Stimulated activated CD8-positive, alpha-beta memory T cell treated with anti-CD3 and anti-CD28 coated beads, Interleukin-7, amount 100 ng/mL, for 1 hour (primary cell): ENCODE results near the gene UBXN6.

ENCODE experiments used
- DNase-seq, 2 donors: peaks; one replicate each; pipeline ENCODE4 v3.0.0-alpha.2; 2020; ENCODE audit warnings: low read depth in 2 of 2

UBXN6 gene

DNA sequence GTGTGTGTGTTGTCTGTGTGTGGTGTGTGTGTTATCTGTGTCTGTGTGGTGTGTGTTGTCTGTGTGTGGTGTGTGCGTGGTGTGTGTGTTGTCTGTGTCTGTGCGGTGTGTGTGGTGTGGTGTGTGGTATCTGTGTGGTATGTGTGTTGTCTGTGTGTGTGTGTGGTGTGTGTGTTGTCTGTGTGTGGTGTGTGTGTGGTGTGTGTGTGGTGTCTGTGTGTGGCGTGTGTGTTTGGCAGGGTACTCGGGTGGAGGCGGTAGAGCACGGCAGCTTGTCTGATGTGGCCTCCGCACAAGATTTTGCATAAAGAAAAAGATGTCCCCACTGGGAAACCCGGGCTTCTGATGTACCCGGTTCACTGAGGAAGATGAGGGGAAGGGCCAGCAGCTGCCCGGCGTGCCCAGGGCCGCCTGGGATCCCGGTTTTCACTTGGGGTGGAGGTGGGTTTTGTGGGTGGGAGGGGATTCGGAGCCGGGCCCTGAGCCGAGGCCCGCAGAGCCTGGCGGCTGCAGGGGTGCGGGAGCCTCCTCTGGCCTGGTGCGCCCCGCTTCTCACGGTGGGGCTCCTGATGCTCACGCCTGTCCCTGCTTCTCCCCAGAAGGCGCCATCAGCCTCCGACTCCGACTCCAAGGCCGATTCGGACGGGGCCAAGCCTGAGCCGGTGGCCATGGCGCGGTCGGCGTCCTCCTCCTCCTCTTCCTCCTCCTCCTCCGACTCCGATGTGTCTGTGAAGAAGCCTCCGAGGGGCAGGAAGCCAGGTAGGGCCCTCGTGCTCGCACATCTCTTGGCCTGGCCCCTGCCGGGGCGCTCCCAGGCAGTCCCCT is 35.7 kb upstream of the UBXN6 start:
- no peak for DNase-seq

DNA sequence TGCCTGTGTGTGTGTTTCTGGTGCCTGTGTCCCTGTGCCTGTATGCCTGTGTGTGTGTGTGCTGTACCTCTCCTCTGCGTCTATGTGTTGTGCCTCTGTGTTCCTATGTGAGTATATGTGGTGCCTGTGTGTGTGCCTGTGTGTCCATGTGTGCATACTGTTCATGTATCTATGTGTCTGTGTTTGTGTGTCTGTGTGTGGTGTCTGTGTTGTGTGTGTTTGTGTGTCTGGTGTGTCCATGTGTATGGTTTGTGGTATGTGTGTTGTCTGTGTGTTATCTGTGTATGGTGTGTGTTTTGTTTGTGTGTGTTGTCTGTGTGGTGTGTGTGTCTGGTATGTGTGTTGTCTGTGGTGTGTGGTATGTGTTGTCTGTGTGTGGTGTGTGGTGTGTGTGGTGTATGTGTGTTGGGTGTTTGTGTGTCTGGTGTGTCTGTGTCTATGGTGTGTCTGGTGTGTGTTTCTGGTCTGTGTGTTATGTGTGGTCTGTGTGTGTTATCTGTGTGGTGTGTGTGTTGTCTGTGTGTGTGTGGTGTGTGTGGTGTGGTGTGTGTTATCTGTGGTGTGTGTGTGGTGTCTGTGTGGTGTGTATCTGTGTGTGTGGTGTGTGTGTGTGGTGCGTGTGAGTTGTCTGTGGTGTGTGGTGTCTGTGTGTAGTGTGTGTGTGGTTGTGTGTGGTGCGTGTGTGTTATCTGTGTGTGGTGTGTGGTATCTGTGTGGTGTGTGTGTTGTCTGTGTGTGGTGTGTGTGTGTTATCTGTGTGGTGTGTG is 34.9 kb upstream of the UBXN6 start:
- no peak for DNase-seq

DNA sequence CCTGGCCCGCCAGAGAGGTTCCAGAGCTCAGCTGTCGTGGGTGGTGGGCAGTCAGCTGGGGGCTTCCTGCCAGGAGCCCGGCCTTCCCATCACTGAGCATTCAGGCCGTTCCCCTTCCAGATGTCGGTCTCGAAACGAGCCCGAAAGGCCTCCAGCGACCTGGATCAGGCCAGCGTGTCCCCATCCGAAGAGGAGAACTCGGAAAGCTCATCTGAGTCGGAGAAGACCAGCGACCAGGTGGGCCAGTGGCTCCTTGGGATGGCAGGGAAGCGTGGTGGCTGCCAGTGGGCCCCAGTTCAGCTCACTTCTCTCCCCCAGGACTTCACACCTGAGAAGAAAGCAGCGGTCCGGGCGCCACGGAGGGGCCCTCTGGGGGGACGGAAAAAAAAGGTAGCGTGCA is 33.9 kb upstream of the UBXN6 start:
- no peak for DNase-seq

DNA sequence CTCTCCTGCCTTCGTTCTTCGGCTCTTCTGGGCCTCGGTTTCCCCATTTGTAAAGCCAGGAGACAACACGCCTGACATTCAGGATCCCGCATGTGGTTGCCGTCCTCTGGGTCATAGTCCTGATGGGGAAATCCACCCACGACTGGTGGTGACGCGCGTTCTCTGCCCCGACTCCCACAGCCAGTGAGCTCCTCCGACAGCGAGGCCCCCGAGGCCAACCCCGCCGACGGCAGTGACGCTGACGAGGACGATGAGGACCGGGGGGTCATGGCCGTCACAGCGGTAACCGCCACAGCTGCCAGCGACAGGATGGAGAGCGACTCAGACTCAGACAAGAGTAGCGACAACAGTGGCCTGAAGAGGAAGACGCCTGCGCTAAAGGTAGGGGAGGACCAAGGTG is 30.9 kb upstream of the UBXN6 start:
- DNase-seq: no peak

DNA sequence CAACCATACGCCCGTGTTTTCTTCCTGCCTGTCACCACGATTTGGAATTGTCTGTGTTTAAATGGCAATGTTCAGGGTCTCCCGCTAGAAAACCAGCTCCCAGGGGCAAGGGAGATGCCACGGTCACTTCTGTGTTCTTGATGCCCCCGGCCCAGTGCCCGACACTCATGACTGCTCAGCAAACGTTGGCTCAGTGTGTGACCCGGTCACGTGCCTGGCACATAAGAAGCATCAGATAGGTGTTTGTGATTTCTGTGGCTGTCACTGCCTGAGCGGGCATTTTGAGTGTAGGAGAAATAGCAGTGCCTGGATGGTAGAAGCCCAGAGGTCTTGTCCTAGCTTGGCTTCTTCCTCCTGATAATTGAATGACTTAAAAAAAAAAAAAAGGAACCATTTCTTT is 30.0 kb upstream of the UBXN6 start:
- no peak for DNase-seq

DNA sequence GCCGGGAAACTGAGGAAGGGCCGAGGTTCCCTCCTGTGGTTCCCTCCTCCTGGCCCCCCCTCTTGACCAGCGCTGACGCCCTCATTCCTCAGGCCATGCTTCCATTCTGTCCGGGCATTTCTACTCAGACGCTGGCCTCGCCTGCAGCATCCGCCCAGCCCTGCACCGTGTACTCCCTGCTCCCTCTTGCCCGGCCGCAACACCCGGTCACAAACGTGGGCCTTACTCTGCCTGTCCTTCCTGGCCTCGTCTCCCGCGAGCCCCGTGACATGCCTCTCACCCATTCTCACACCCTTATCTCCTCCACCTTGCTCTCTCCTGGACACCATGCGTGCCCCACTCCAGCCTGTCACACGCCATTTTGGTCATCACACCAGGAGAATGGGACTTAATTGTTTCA is 25.8 kb upstream of the UBXN6 start:
- DNase-seq: no peak

DNA sequence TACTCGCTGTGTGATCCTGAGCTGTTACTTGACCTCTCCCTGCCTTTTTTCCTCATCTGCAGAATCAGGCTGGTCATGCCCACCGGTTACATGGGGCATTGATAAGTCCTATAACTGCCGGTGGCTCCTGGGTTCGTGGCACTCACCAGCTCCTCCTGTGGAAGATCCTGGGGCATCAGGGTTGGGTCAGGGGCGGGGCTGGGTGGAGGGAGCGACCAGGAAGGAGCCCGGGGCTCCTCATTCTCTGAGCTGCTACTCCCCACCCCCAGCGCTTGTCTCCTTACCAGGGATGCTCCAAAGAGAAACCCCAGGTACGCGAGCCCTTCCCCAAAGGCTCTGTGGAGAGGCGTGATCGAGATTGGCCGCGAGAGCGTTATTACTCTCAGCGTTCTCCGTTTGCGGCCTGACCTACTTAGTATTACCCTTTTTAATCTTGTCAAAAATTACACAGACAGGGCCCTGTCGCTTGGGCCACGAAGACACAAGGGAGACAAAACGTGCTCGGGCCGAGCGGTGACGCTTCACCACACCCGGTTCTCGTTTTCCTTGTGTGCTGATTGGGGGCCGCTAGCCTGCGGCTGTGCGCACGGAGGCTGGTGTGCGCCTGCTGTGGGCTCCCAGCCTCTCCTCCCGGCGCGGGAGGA is 25.2 kb upstream of the UBXN6 start:
- no peak for DNase-seq

DNA sequence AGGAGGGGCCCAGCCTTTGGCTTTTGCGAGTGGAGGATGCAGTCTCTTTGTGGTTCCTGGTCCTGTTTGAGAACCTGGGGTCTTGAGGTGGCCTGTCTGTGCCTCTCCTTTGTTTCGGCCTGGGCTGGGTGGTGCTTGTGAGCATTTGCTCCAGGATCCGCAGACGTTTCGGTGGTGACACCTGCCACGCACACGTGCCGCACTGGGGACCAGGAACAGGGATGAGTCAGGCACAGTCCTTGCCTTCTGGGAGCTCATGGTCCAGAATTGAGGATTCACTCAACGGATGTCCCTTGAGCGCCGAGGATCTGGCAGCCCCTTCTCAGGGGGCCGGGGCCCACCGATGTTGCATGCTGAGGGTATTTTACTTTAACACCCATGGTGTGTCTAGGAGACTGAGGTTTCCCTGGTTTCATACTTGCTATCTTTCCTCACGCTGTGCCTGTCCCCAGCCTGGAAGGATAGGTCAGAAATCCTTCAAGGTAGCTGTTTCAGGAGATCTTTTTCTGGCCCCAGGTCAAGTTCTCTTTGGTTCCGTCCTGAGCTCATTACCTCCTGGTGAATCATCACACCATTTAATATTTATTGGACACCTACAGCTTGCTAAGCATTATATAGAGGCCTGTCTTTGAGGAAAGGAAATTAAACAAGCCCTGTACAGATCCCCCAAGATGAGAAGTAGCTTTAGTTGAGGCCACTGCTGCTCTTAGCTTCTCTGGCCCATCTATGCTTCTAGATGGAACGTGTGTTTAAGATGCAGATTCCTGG is 19.6 kb upstream of the UBXN6 start:
- no peak for DNase-seq

DNA sequence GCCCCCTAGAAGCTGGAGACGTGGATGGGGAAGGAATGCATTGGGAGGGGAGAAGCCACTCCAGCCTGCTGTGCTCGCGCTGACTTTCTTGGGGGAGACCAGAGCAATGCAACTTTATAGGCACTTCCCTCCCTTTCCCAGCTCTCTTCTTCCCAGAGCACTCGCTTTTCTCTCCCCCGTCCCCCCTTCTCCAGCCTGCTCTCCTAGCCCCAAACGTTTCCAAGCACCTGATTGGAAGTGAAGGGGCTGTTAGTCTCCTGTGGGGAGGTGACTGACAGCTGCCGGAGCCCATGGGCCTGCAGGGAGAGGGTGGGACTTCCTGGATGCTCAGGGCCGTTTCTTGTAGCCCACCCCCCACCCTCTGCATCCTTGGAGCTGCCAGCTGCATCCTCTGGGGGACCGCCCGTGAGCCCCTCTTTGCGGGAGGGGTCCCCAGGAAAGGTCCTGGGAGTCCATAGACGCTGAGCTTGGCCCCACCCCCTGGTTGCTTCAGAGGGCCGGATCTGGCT is 17.0 kb upstream of the UBXN6 start:
- no peak for DNase-seq

DNA sequence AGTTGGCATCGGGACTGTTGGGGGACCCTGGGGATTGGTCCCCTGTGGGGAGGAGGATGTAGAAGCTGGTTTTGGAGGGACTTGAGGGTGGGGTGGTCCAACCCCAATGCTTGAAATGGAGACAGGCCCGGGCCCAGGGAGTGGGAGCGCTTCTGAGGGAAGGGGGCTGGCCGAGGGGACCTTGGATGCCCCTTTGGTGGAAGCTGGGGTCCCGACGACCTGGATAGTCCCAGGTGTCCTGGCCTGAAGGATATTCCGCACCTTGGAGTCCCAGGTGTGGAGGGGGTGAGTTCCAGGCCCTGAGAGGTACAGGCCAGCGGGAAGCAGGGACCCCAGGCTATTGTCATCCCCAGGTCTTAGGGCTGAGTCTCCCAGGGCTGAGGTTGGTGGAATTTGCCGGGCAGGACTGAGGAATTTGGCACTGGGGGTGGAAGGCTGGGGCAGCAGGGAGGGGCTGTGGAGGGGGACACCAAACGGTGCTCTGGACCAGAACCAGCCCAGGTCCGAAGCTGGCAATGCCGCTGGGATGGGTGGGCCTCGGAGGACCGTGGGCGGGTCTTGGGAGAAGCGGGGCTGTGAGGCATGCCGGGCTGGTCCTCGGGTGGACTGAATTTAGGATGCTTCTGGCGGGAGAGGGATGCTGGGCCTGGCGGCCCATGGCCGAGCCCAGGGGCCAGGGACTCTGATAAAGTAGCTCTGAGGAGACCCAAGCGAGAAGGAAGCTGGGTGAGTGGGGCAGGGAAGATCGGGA is 16.3 kb upstream of the UBXN6 start:
- DNase-seq: no peak

DNA sequence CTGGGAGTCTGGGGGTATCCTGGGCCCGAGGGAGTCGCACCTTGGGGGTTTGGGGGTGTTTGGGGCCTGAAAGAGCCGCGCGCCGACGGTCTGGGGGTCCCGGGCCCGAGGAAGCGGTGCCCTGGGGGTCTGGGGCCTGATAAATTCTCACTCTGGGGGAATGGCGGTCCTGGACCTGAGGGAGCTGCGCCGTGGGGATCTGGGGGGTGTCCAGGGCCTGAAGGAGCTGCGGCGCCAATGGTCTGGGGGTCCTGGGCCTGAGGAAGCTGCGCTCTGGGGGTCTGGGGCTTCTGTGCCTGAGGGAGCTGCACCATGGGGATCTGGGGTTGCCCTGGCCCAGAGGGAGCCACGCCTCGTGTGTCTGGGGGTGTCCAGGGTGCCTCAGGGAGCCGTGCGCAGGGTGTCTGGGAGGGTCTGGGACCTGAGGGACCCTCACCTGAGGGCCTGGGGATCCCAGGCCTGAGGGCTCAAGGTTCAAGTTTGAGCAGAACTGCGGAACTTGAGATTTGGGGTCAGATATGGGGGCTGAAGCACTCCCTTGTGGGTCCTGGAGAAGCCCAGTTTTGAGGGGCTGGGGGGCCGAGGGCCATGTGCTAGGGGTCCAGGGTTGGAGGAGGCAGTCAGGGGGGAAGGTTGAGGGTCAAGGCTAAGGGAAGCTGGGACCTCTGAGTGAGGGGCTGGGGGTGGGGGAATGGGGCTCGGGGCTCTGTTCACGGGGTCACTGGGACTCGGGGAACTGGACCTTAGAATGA is 15.6 kb upstream of the UBXN6 start:
- DNase-seq: no peak

DNA sequence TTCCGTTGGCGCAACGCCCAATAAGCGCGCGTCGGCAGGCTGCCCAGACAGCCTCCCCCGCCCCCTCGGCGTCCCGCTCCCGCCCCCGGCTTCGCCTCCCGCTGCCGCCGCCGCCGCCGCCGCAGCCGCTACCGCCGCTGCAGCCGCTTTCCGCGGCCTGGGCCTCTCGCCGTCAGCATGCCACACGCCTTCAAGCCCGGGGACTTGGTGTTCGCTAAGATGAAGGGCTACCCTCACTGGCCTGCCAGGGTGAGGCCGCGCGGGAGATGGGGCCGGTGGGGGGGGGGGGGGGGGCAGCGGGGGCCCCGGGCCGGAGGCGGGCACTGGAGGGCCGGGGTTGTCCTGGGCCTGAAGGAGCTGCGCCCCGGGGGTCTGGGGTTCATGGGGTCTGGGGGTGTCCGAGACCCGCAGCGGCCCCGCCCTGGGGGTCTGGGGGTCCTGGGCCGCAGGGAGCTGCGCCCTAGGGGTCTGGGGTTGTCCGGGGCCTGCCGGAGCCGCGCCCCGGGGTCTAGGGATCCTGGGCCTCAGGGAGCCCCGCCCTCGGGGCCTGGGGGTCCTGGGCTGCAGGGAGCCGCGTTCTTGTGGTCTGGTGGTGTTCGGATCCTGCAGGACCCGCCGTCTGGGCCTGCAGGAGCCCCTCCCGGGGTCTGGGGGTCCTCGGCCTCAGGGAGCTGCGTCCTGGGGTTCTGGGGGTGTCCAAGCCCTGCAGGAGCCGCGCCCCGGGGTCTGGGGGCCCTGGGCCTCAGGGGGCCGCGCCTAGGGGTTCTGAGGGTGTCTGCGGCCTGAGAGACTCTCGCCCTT is 14.8 kb upstream of the UBXN6 start, which contains the start of gene HDGFL2:
Gene HDGFL2 (plus strand): TSS at position 124 of the 801 bp plus-strand sequence. CDS start 54 bp downstream, at position 178.
- DNase-seq: no peak

DNA sequence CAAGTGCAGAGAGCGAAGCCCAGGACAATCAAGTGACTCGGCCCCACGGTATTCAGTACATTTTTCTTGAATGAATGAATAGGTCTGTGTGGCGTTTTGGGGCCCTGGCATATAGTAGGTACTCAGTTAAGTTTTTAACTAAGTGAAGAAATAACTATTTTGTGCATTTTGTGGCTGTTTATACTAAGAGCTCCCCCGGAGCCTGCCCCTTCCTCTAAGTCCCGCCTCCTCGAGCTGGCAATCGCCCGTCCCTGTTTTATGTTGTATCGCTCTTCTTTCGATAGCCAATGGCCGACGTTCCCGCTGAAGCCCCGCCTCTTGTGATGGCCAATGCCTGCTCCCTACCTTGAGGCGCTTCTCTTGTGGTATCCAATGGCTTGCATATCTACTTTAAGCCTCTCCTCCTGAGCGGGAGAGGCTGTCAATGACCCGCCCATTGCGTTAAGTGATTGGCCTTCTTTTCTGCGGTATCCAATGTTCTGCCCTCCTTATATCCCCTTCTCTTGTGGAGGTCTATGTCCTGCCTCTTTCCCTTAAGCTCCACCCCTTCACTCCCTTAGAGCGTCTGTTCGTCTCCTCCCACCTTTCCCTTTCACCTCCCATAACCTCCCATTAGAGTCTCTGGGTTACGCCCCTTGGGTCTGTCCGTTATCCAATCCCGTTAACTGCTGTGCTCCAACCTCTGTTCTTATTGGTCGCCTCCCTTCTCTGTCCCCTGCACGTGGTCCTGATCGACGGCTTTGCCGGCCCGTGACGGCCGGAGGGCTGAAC is 14.0 kb upstream of the UBXN6 start:
- DNase-seq: peak; percentile 90 to 91

DNA sequence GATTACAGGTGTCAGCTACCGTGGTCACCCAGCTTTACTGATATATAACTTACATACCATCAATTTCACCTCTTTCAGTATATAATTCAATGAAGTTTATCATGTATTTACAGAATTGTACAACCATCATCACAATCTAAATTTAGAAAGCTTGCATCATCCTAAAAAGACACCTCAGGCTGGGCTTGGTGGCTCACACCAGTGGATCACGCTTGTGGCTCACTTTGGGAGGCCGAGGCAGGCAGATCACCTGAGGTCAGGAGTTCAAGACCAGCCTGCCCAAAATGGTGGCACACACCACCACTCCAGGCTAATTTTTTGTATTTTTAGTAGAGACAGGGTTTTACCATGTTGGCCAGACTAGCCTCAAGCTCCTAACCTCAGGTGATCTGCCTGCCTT is 10.2 kb upstream of the UBXN6 start:
- no peak for DNase-seq

DNA sequence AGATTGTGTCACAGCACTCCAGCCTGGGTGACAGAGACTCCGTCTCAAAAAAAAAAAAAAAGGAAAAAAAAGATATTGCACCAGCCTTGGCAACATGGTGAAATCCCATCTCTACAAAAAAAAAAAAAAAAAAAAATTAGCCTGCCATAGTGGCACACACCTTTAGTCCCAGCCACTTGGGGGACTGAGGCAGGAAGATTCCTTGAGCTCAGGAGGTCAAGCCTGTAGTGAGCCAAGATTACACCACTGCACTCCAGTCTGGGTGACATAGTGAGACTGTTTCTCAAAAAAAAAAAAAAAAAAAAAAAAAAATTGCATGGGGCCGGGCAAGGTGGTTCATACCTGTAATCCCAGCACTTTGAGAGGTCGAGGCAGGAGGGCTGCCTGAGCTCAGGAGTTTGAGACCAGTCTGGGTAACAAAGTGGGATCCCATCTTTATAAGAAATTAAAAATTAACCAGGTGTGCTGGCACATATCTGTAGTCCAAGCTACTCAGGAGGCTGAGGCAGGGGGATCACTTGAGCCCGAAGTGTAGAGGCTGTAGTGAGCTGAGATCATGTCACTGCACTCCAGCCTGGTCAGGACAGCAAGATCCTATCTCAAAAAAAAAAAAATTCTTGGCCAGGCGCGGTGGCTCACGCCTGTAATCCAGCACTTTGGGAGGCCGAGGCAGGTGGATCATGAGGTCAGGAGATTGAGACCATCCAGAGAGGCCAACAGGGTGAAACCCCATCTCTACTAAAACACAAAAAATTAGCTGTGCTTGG is 7.4 kb upstream of the UBXN6 start:
- no peak for DNase-seq

DNA sequence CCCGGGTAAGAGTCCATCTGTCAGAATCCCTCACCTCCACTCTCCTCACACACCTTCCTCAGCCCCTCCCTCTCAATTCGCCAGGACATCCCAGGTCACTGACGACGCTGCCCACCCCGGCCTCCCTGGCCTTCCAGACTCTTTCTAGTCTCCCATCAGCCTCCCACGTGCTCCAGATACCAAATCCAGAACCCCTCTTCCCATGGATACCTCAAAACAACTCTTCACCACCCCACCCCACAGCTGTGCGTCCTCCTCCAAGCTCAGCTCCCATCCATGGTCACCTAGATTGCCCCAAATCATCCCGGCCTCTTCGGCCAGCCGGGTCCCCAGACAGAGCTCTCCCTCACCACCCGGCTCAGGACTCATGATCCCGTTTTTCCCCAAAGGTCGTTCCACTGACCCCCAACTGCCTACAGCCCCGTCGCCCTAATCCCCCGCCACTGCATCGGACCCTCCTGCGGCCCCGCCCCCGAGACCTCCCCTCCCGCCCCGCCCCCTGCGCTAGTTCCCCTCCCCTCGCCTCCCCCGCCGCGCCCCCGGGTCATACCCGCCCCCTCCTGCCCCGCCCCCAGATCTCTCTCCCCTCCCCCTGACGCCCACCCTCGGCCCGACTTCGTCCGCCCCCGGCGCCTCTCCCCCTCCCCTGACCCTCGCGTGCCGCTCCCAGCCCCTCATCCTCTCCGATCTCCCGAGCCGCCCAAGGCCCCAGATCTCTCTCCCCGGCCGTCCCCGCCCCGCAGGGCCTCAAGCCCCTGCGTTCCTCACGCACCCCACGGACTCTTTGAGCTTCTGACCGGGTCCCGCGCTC is 546 bp downstream of the UBXN6 start:
- peak in 1 of 2 donors; percentile 10 for DNase-seq

DNA sequence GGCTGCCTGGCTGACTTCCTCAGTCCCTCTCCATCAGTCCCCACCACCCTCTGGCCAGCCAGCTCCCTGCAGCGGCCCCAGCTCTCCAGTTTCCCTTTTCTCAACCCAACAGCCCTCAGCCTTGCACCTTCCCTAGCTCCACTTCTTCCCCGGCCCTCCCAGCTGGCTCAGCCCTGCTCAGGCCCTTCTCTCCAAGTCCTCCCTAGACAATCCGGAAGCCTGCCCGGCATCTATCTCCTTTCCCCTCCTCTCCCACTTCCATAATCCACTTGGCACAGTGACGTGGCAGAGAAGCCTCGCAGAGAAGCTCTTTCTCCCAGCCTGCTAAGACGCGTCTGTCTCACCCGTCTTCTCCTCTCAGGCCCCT is 1.1 kb downstream of the UBXN6 start:
- DNase-seq: no peak
